Suppressor macrophage treated with lipopolysaccharide for 1 hour (primary cell): Measurements from ENCODE around the gene DHRS9.
"Not testable (repeated sequence)": the region's sequence is repeated elsewhere in the genome, so short reads cannot be mapped to it uniquely, and the experiment has no call there.

Source experiments
- DNase-seq, 3 donors: peaks; one replicate each; pipeline ENCODE4 v3.0.0-alpha.2; 2020 to 2022

Gene DHRS9

DNA sequence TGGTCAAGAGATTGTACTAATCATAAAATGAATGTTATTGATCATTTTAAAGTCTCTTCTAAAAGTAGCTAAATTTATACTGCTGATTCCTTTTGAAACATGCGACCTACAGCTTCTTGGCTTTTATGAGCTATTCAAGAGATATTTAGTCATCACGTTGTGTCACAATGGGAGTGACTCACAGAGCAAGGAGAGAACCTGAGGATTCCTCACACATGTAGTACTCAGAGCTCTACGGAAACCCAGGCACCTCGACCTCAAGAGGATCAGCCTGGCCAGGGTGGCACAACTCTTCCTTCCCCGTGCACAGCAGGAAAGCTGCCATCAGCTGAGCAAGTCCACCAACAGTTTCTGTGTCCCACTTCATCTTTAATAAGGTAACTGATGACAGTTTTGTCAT lies at the start of gene DHRS9:
Gene DHRS9, plus strand, starts transcription at position 223 of the 400 bp plus-strand sequence. CDS start 12,019 bp downstream, outside the sequence.
- peak; percentile 87 to 98 (median 96) for DNase-seq

GRCh38 chr2:169023161-169023560 lies 46.2 kb upstream of the DHRS9 start:
- no peak for DNase-seq

GRCh38 chr2:169026056-169026455 lies 43.3 kb upstream of the DHRS9 start:
- DNase-seq = no peak

DNA sequence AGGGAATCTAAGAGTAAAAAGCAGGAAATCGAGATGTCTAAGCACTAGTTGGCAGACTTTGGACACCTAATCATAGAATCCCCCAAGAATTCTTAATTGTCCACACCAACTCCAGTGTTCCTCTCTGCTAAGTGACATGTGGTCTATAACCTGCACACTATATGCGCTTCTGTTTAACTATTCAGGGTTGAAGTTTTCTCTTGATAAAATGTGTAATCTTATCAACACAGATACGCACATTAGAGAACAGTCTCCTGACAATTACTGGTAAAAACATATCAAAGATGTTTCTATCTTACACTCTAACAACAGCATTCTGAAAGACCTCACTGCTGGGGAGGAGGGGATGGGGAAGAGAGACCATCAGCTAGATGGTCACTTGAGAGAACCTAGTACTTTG lies 42.1 kb upstream of the DHRS9 start:
- DNase-seq = no peak

DNA sequence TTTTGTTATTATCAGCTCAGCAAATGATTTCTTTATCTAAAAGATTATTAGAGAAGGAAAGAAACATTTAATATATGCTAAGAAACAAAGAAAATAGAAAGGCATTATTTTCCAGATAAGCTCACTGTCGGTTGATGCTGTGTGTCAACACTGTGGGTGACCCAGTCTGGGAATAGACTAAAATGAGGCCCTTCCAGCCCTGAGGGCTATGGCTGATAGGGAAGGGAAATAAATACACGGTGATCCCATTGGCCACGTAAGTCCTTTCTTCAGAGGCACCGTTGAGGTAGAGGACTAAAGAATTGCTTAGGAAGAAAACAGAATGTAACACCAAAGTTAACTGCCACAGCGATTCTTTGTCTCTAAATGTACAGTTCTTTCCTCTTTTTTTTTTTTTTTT lies 40.0 kb upstream of the DHRS9 start:
- no peak for DNase-seq

- no peak for DNase-seq
Observed at GRCh38 chr2:169031202-169031601, 38.2 kb upstream of the DHRS9 start, which contains the start of gene ABCB11. Gene ABCB11, minus strand, starts transcription at chr2:169031324. Its CDS starts 13,199 bp downstream, at chr2:169018125.

GRCh38 chr2:169034256-169034655 lies 35.1 kb upstream of the DHRS9 start:
- DNase-seq = no peak

DNA sequence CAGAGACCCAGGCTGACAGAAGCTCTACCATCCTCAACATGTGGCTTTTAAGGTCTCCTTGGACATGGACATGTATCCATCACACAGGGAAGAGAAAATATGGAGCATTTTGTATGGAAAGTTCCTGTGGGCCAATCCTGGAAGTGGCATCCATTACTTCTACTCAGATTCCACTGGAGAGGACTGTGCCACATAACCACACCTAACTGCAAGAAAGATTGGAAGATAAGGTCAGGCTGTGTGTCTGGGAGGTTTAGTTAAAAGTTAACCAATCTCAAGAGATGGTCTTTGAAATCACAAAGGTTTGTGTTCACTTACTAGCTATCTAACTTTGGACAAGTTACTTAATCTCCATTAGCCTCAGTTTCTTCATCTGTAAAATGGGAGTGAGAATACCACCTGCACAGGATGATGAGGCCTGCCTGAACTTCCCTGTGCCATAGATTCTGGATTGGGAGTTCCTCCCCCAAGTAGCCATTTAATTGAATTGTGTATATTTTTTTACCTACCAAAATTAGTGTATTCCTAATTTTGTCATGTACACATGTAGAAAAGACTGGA lies 34.3 kb upstream of the DHRS9 start:
- no peak for DNase-seq

GRCh38 chr2:169035887-169036286 lies 33.5 kb upstream of the DHRS9 start:
- no peak for DNase-seq

GRCh38 chr2:169036736-169037440 lies 32.5 kb upstream of the DHRS9 start:
- DNase-seq = peak; percentile 72 to 89 (median 88)

DNA sequence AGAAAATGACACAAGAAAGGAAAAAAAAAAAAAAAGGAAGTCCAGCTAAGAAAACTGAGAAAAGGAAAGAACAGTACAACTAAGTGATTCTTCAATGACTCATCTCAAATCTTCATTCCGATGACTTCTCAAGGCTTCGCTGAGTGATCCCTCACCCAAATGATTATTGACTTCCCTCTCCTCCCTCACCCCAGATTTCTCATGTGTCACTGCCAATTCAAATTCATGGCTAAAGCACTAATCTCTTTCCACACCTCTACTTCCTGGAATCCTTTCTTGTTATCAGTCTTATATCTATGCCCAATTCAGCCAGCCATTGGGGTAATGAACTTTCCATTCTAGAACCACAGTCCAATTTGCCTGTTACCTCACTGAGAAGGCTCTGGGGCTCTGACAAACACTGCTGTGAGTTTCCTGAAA lies 31.0 kb upstream of the DHRS9 start:
- DNase-seq = peak; percentile 84 to 97 (median 95)

DNA sequence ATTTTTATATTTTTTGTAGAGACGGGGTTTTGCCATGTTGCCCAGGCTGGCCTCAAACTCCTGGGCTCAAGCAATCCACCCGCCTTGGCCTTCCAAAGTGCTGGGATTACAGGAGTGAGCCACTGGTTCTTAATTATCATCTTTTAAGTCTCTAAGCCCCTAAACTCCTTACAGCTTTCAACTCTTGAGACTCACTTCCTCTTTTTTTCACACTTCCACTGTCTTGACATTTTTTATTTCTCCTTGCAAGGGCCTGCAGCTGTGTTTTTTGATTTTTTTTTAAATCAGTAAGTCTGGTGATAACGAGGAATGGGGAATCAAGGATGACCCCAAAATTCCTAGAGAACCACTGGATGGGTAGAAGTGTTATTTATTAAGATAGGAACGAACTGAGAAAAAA lies 29.7 kb upstream of the DHRS9 start:
- DNase-seq = peak; percentile 9 to 63 (median 53)

- DNase-seq = no peak
Observed at GRCh38 chr2:169041594-169041993, 27.8 kb upstream of the DHRS9 start.

DNA sequence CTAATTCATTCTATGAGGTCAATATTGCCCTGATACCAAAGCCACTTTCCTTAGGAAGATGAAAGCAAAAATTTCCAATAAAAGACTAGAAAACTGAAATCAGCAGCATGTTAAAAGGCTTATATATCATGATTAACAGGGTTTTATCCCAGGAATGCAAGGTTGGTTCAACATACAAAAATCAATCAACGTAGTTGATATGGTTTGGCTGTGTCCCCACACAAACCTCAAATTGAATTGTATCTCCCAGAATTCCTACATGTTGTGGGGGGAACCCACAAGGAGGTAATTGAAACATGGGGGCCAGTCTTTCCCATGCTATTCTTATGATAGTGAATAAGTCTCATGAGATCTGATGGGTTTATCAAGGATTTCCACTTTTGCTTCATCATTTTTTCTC lies 26.5 kb upstream of the DHRS9 start:
- no peak for DNase-seq

GRCh38 chr2:169046440-169047151 lies 22.8 kb upstream of the DHRS9 start:
- no peak for DNase-seq

DNA sequence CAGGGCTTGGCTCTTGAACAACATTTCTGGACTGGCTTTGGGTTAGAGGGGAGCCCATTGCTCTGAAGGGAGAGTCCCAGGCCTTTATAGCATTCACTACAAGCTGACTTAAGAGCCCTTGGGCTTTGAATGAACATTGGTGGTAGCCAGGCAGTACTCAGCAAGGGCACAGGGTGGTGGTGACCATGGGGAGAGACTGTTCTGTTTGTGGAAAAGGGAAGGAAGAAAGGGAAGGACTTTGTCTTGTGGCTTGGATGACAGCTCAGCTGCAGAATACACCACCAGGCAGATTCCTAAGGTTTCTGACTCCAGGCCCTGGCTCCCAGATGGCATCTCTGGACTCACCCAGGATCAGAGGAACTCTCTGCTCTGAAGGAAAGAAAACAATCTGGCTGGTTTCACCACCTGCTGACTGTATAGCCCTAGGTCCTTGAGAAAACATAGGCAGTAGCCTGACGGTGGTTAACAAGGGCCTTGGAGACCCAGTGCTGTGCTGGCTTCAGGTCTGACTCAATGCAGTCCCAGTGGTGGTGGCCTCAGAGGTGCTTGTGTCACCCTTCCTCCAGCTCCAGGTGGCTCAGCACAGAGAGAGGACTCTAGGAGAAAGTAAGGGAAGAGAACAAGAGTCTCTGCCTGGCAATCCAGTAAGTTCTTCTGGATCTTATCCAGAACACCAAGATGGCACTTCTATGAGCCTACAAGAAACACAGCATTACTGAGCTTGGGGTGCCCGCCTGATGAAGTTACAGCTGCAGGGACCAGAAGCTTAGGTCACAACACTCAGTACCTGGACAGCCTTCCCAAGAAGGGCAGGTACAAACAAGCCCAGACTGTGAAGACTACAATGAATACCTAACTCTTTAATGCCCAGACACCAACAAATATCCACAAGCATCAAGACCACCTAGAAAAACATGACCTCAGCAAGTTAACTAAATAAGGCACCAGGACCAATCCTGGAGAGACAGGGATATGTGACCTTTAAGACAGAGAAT lies 21.8 kb upstream of the DHRS9 start:
- DNase-seq = peak; percentile 53 to 58 (median 58)

DNA sequence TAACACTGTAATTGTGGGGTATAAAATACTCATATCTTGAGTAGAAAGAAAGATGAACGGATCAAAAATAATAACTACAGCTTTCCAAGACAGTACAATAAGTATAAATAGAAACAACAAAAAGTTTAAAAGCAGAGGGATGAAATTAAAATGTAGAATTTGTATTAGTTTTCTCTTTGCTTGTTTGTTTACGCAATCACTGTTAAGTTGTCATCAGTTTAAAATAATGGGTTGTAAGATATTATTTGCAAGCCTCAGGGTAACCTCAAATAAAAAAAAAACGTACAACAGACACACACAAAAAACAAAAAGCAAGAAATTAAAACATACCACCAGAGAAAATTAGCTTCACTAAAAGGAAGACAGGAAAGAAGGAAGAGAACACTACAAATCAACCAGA lies 20.2 kb upstream of the DHRS9 start:
- no peak for DNase-seq

DNA sequence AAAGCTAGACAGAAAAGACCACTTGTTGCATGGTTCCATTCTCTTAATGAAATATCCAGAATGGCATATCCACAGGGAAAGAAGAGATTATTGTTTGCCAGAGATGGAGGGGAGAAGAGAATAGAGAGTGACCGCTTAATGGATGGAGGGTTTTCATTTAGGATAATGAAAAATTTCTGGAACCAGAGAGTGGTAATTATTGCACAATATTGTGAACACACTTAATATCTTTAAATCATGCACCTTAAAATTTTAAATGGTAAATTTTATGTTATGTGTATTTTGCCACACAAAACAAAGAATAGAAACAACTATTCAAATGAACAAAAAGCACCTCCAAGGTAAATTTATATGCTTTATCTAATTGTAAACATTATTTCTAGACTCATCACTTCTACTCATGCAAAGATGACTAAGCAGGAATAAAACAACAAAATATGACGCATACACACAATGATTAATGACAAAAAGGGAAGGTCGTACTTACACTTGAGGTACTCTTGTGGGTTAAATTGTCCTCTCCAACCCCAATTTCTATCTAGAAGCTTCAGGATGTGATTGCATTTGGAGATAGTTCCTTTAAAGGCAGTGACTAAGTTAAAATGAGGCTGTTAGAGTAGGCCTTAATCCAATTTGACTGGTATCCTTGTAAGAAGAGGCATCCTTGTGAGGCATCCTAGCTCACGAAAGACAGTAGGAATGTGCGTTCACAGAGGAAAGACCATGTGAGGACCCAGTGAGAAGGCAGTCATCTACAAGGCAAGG lies 18.7 kb upstream of the DHRS9 start:
- DNase-seq = peak; percentile 41 to 89 (median 86)

DNA sequence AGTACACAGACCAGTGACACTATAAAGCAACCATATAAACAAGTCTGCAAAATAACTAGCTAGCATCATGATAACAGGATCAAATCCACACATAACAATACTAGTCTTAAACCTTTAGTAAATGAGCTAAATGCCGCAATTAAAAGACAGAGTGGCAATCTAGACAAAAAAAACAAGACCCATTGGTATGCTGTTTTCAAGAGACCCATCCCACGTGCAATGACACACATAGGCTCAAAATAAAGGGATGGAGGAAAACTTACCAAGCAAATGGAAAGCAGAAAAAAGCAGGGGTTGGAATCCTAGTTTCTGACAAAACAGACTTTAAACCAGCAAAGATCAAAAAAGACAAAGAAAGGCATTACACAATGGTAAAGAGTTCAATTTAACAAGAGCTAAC lies 14.8 kb upstream of the DHRS9 start:
- not testable (repeated sequence) for DNase-seq

- DNase-seq = not testable (repeated sequence)
Observed at GRCh38 chr2:169064199-169064598, 5.2 kb upstream of the DHRS9 start.

GRCh38 chr2:169065422-169065821 lies 3.9 kb upstream of the DHRS9 start:
- no peak for DNase-seq
